HCT116 (cell line): ENCODE measurements around the gene NCKAP5. TPM values are rescaled to one million over a fixed set of nuclear protein-coding genes. Genes with fewer than 3 reads are reported as not detected.

ENCODE experiments used
- ATAC-seq: fragments of 200-7000 bp; cut with Tn5 transposase; 2 replicates; pipeline ENCODE4 v1.9.1; 2020; ENCODE audit warnings: mild to moderate bottlenecking, moderate library complexity
- BruUV-seq: library from RNA; stranded (reverse); fragments of 400-500 nt; replicated peaks from 2 replicates; lab custom pipeline; 2021; lab: Mats Ljungman, UMichigan
- CTCF ChIA-PET: fragments of 300-600 bp; sonication (Branson Sonifier 250); formaldehyde crosslinking; loops from one replicate; lab custom pipeline; 2021; ENCODE audit warnings: antibody characterized with exemption; lab: Charles Lee
- POLR2A ChIA-PET: fragments of 300-600, 350-600 bp; sonication (Branson Sonifier 250); formaldehyde crosslinking; loops from one replicate; lab custom pipeline; 2021; ENCODE audit warnings: antibody characterized with exemption; lab: Charles Lee
- RAD21 ChIA-PET, 2 experiments: fragments of 300-600 bp; sonication (Branson Sonifier 250); formaldehyde crosslinking; loops; one replicate each; lab custom pipeline; 2023; ENCODE audit warnings: low total read pairs in 2 of 2; ENCODE audit not compliant: uncharacterized antibody in 2 of 2, unreplicated experiment in 2 of 2, low non-redundant PET in 1 of 2; lab: Charles Lee
- DNase-seq: peaks from one replicate; pipeline ENCODE4 v3.0.0-alpha.2; 2010; ENCODE audit warnings: low read depth, low spot score
- H2AFZ ChIP-seq: fragments of 200-600 bp; shearing (Covaris generic), sonication (generic); 2 replicates; pipeline ENCODE4 v1.6.1; 2017; ENCODE audit warnings: low read depth, mixed run types, mixed read lengths, antibody characterized with exemption, low read length; ENCODE audit not compliant: poor library complexity, severe bottlenecking
- H3K27ac ChIP-seq: 2 replicates; pipeline ENCODE4 v1.5.1; 2012; ENCODE audit warnings: low read depth, low read length
- H3K27me3 ChIP-seq: fragments of 200-600 bp; sonication (generic); 2 replicates; pipeline ENCODE4 v1.6.1; 2016; ENCODE audit warnings: mixed run types, low read length, mixed read lengths; ENCODE audit not compliant: insufficient read depth
- H3K36me3 ChIP-seq, 2 experiments: fragments of 200-500 bp in 1 of 2; fragments of 200-600 bp in 1 of 2; sonication (Bioruptor generic) in 1 of 2; sonication (generic) in 1 of 2; 2 replicates each; pipeline versions ENCODE4 v1.5.1 to v1.6.1; 2014 to 2016; ENCODE audit warnings: low read length in 2 of 2, inconsistent platforms in 1 of 2, mixed read lengths in 1 of 2, mixed run types in 1 of 2; ENCODE audit not compliant: insufficient read depth in 2 of 2, control insufficient read depth in 1 of 2
- H3K4me1 ChIP-seq, 2 experiments: fragments of 200-600 bp in 1 of 2; sonication (generic) in 1 of 2; 2 replicates each; pipeline versions ENCODE4 v1.5.1 to v1.6.1; 2012 to 2017; ENCODE audit warnings: low read length in 2 of 2, inconsistent platforms in 1 of 2, mild to moderate bottlenecking in 1 of 2, mixed read lengths in 1 of 2, mixed run types in 1 of 2, moderate library complexity in 1 of 2; ENCODE audit not compliant: insufficient read depth in 2 of 2, control insufficient read depth in 1 of 2
- H3K4me2 ChIP-seq: fragments of 200-600 bp; sonication (generic); 2 replicates; pipeline ENCODE4 v1.6.1; 2017; ENCODE audit warnings: mixed run types, low read length, mixed read lengths
- H3K4me3 ChIP-seq, 2 experiments: fragments of 200-600 bp in 1 of 2; sonication (generic) in 1 of 2; replicated peaks in 1 of 2; 2 replicates each; pipeline ENCODE4 v1.5.1; 2011 to 2016; ENCODE audit warnings: low read length in 2 of 2, control low read depth in 1 of 2, low read depth in 1 of 2, mild to moderate bottlenecking in 1 of 2, mixed read lengths in 1 of 2, mixed run types in 1 of 2
- H3K79me2 ChIP-seq: fragments of 200-600 bp; sonication (generic); 2 replicates; pipeline ENCODE4 v1.6.1; 2017; ENCODE audit warnings: mild to moderate bottlenecking, mixed run types, low read length, moderate library complexity, mixed read lengths; ENCODE audit not compliant: insufficient read depth
- H3K9ac ChIP-seq: fragments of 200-600 bp; sonication (generic); 2 replicates; pipeline ENCODE4 v1.6.1; 2016; ENCODE audit warnings: low read length, mixed read lengths
- H3K9me2 ChIP-seq: fragments of 200-600 bp; sonication (generic), shearing (Covaris generic); 2 replicates; pipeline ENCODE4 v1.6.1; 2017; ENCODE audit warnings: mixed run types, mild to moderate bottlenecking, moderate library complexity; ENCODE audit not compliant: insufficient read depth
- H3K9me3 ChIP-seq, 2 experiments: fragments of 200-500 bp in 1 of 2; fragments of 200-600 bp in 1 of 2; sonication (Bioruptor generic) in 1 of 2; sonication (generic) in 1 of 2; 2 replicates each; pipeline ENCODE4 v1.6.1; 2014 to 2017; ENCODE audit warnings: low read length in 2 of 2, mixed read lengths in 2 of 2, inconsistent platforms in 1 of 2, low read depth in 1 of 2, mild to moderate bottlenecking in 1 of 2, mixed run types in 1 of 2, moderate library complexity in 1 of 2; ENCODE audit not compliant: control insufficient read depth in 1 of 2, insufficient read depth in 1 of 2
- H4K20me1 ChIP-seq: fragments of 200-600 bp; sonication (generic), shearing (Covaris generic); 2 replicates; pipeline ENCODE4 v1.6.1; 2017; ENCODE audit warnings: mixed run types, mild to moderate bottlenecking, moderate library complexity; ENCODE audit not compliant: insufficient read depth
- EZH2 ChIP-seq: fragments of 200-600 bp; sonication (generic); IDR thresholded peaks from 2 replicates; pipeline ENCODE4 v1.6.1; 2017; ENCODE audit warnings: antibody characterized with exemption, mixed run types
- EZH2phosphoT487 ChIP-seq: fragments of 200-600 bp; IDR thresholded peaks from 2 replicates; pipeline ENCODE4 v1.6.1; 2018; ENCODE audit warnings: antibody characterized with exemption, borderline replicate concordance
- SIN3A ChIP-seq: IDR thresholded peaks from 2 replicates; pipeline ENCODE4 v1.6.1; 2012; ENCODE audit warnings: low read depth
- TCF7L2 ChIP-seq: IDR thresholded peaks from 2 replicates; pipeline ENCODE4 v1.7.0; 2011; ENCODE audit warnings: borderline replicate concordance, inconsistent platforms; ENCODE audit not compliant: insufficient read depth, insufficient read length; ENCODE audit errors: extremely low read depth
- YY1 ChIP-seq: IDR thresholded peaks from 2 replicates; pipeline ENCODE4 v1.6.1; 2011; ENCODE audit warnings: low read length, low read depth, moderate library complexity, mild to moderate bottlenecking; ENCODE audit not compliant: insufficient replicate concordance; ENCODE audit errors: extremely low read depth
- ZNF274 ChIP-seq: fragments of 200-500 bp; sonication (Bioruptor generic); IDR thresholded peaks from 2 replicates; pipeline ENCODE4 v1.6.1; 2014; ENCODE audit warnings: mild to moderate bottlenecking, low read depth, low read length, inconsistent platforms
- intact Hi-C: fragments of 100-400 bp; cut with micrococcal nuclease; formaldehyde crosslinking; loops from 2 replicates; pipeline ENCODE4 v1.10.0; 2022
- total RNA-seq: library from RNA; stranded (reverse); gene quantifications from one replicate; pipeline ENCODE4 v1.2.1, GENCODE V29; 2021; ENCODE audit not compliant: unreplicated experiment
- TF ChIP-seq, protein P1 (sequence below): IDR thresholded peaks from 2 replicates; pipeline ENCODE4 v1.6.1; 2012
- TF ChIP-seq, protein P2 (sequence below), 3 experiments: fragments of 200-600 bp in 1 of 3; sonication (generic) in 1 of 3; IDR thresholded peaks in 2 of 3; conservative IDR thresholded peaks in 1 of 3; 2 replicates each; pipeline ENCODE4 v1.5.1; 2012 to 2017; ENCODE audit warnings: low read depth in 2 of 3, low read length in 2 of 3, antibody characterized with exemption in 1 of 3, borderline replicate concordance in 1 of 3, control low read depth in 1 of 3, mild to moderate bottlenecking in 1 of 3, mixed read lengths in 1 of 3, mixed run types in 1 of 3, moderate library complexity in 1 of 3; ENCODE audit not compliant: insufficient read depth in 1 of 3
- TF ChIP-seq, protein P3 (sequence below): IDR thresholded peaks from 2 replicates; pipeline ENCODE4 v1.6.1; 2012; ENCODE audit warnings: low read depth

Gene NCKAP5
- total RNA-seq, 1 experiment from 2014 or later: 0.30 TPM

DNA sequence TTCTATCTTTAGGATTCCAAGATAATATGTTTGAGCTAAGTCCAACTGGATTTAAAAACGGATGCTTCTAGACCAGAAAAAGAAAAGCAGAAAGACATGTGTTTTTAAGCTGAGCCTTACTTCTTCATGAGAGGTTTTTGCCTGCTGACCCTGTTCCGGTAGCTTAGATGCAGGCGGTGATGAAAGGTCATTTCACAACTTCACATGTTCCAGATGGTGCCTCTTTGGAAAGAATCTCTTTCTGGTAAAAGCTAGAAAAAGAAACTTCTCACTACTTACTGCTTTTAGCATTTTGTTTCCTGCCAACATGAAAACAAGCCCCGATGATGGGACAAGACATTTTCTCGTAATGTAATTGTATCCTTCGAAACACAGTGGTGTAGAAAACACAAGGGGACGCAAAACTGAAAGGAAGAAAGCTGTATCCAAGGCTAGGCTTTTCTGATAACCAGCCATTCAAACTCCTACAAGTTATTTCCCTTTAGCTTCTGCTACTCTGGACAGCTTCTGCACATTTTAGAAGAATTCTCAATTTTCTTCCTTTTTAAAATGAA is 490.9 kb downstream of the NCKAP5 start:
- Histone ChIP-seq H3K27ac (no peak overlapping the region), H3K36me3 (no peaks in the 10 kb centered on the region), H3K27me3 (no peaks in the 10 kb centered on the region), H3K79me2 (no peaks in the 10 kb centered on the region), H3K4me3 (no peak overlapping the region), H3K9me3 (no peaks in the 10 kb centered on the region), H2AFZ (no peak overlapping the region), H3K9ac (no peak overlapping the region), H3K9me2 (no peaks in the 10 kb centered on the region), H3K4me1 (no peaks in the 10 kb centered on the region), H4K20me1 (no peaks in the 10 kb centered on the region), H3K4me2 (no peak overlapping the region)
- ChIA-PET POLR2A (no interaction called here), CTCF (no interaction called here), RAD21 (no interaction called here)
- intact Hi-C loops: no loop called here
- TF ChIP-seq EZH2phosphoT487: no peak
- no peak for ATAC-seq
- BruUV-seq: no TSS peak
- no peak for DNase-seq

DNA sequence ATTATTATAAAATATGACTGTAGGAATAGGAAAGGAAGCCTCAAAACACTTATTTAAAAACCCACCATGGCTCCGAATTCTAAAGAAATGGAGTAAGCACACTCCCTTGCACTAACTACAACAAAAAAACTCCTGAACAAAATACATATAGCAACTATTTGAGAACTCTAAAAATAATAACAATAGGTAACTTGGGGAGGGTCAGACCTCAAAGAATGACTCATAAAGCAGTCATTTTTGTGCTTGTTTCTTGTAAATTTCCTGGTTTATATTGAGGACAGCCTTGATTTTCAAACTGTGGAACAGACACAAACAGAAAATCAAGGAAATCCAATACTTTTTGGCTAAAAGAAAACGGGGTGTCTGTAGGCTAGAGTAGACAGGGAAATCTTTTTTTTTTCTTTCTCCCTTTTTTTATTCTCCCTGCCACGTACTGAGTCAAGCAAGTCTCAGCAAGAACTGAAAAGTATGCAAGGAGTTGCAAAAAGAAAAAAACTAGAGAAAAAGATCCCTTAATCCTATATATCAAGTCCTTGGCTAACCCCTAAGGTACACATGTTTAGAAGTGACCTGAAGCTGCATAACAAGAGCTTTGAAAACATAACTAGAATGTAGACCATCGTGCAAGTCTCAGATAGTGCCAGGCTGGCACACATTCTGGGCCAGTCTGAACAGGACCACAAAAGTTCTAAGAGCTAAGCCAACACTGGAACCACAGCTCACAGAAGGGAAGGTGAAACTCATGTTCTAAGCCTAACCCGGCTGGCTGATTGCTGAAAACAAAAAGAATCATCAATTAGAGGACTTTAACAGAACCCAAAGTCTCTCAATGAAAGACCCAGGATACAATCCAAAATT is 495.2 kb downstream of the NCKAP5 start:
- H3K4me3 ChIP-seq: no peak overlapping the region
- no peaks in the 10 kb centered on the region; a peak in 1 of 4 replicates for H3K9me3 ChIP-seq
- POLR2A ChIA-PET: no interaction called here
- no peak overlapping the region for H2AFZ ChIP-seq
- no TSS peak for BruUV-seq
- no peaks in the 10 kb centered on the region for H3K4me1 ChIP-seq
- CTCF ChIA-PET: no interaction called here
- H3K27ac ChIP-seq: no peak overlapping the region
- H4K20me1 ChIP-seq: no peaks in the 10 kb centered on the region
- DNase-seq: no peak
- no peaks in the 10 kb centered on the region for H3K79me2 ChIP-seq
- H3K9ac ChIP-seq: no peak overlapping the region
- RAD21 ChIA-PET: no interaction called here
- intact Hi-C loops: no loop called here
- TF ChIP-seq ZNF274: no peak
- TF ChIP-seq, protein P1, sequence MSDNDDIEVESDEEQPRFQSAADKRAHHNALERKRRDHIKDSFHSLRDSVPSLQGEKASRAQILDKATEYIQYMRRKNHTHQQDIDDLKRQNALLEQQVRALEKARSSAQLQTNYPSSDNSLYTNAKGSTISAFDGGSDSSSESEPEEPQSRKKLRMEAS: no peak
- TF ChIP-seq YY1: no peak
- no peak for TF ChIP-seq SIN3A
- TF ChIP-seq, protein P2, sequence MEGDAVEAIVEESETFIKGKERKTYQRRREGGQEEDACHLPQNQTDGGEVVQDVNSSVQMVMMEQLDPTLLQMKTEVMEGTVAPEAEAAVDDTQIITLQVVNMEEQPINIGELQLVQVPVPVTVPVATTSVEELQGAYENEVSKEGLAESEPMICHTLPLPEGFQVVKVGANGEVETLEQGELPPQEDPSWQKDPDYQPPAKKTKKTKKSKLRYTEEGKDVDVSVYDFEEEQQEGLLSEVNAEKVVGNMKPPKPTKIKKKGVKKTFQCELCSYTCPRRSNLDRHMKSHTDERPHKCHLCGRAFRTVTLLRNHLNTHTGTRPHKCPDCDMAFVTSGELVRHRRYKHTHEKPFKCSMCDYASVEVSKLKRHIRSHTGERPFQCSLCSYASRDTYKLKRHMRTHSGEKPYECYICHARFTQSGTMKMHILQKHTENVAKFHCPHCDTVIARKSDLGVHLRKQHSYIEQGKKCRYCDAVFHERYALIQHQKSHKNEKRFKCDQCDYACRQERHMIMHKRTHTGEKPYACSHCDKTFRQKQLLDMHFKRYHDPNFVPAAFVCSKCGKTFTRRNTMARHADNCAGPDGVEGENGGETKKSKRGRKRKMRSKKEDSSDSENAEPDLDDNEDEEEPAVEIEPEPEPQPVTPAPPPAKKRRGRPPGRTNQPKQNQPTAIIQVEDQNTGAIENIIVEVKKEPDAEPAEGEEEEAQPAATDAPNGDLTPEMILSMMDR (IDR thresholded peaks at IDR 0.05 in 2 of 3, conservative IDR thresholded peaks at IDR 0.05 in 1 of 3; ENCODE audit: borderline replicate concordance in 1 of 3, insufficient read depth in 1 of 3, low read depth in 2 of 3, low read length in 2 of 3): no peak
- no peak for TF ChIP-seq TCF7L2
- TF ChIP-seq, protein P3, sequence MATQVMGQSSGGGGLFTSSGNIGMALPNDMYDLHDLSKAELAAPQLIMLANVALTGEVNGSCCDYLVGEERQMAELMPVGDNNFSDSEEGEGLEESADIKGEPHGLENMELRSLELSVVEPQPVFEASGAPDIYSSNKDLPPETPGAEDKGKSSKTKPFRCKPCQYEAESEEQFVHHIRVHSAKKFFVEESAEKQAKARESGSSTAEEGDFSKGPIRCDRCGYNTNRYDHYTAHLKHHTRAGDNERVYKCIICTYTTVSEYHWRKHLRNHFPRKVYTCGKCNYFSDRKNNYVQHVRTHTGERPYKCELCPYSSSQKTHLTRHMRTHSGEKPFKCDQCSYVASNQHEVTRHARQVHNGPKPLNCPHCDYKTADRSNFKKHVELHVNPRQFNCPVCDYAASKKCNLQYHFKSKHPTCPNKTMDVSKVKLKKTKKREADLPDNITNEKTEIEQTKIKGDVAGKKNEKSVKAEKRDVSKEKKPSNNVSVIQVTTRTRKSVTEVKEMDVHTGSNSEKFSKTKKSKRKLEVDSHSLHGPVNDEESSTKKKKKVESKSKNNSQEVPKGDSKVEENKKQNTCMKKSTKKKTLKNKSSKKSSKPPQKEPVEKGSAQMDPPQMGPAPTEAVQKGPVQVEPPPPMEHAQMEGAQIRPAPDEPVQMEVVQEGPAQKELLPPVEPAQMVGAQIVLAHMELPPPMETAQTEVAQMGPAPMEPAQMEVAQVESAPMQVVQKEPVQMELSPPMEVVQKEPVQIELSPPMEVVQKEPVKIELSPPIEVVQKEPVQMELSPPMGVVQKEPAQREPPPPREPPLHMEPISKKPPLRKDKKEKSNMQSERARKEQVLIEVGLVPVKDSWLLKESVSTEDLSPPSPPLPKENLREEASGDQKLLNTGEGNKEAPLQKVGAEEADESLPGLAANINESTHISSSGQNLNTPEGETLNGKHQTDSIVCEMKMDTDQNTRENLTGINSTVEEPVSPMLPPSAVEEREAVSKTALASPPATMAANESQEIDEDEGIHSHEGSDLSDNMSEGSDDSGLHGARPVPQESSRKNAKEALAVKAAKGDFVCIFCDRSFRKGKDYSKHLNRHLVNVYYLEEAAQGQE: no peak
- TF ChIP-seq EZH2: no peak
- H3K9me2 ChIP-seq: no peaks in the 10 kb centered on the region
- no peaks in the 10 kb centered on the region for H3K36me3 ChIP-seq
- no peaks in the 10 kb centered on the region for H3K27me3 ChIP-seq
- no peak overlapping the region for H3K4me2 ChIP-seq
- ATAC-seq: no peak
